HG03469 (cell line): Measurements from ENCODE around the gene MUCL1.
"Not testable (repeated sequence)": the region's sequence is repeated elsewhere in the genome, so short reads cannot be mapped to it uniquely, and the experiment has no call there.

Experiments
- ATAC-seq: cut with Tn5 transposase; IDR thresholded peaks from one replicate; pipeline ENCODE4 v1.9.1; 2021; ENCODE audit warnings: mild to moderate bottlenecking, moderate library complexity, moderate number of reproducible peaks; ENCODE audit not compliant: unreplicated experiment

MUCL1 gene

GRCh38 chr12:54853933-54854538, at the start of gene MUCL1:
MUCL1 (plus strand) TSS chr12:54854516; CDS start chr12:54854583, 67 bp downstream.
- peak; percentile 90 for ATAC-seq

- no peak for ATAC-seq
These were observed 32.6 kb upstream of the MUCL1 start for GRCh38 chr12:54821676-54822075.

- no peak for ATAC-seq
These were observed 29.9 kb upstream of the MUCL1 start for GRCh38 chr12:54824402-54824801.

- no peak for ATAC-seq
These were observed 24.8 kb upstream of the MUCL1 start for GRCh38 chr12:54829511-54829910.

GRCh38 chr12:54830199-54830598, 24.1 kb upstream of the MUCL1 start:
- ATAC-seq = no peak

GRCh38 chr12:54831631-54832030, 22.7 kb upstream of the MUCL1 start:
- no peak for ATAC-seq

- ATAC-seq = no peak
These were observed 14.0 kb upstream of the MUCL1 start for GRCh38 chr12:54840244-54840865.

- no peak for ATAC-seq
These were observed 3.1 kb downstream of the MUCL1 start for GRCh38 chr12:54857406-54857805.

GRCh38 chr12:54858562-54858961, 4.2 kb downstream of the MUCL1 start:
- ATAC-seq = no peak

- ATAC-seq = no peak
These were observed 5.2 kb downstream of the MUCL1 start for GRCh38 chr12:54859502-54859901.

- no peak for ATAC-seq
These were observed 7.6 kb downstream of the MUCL1 start for GRCh38 chr12:54861927-54862326.

GRCh38 chr12:54863948-54864618, 9.8 kb downstream of the MUCL1 start:
- ATAC-seq = no peak

GRCh38 chr12:54865683-54866324, 11.5 kb downstream of the MUCL1 start:
- no peak for ATAC-seq

- no peak for ATAC-seq
These were observed 14.4 kb downstream of the MUCL1 start for GRCh38 chr12:54868690-54869089.

GRCh38 chr12:54870048-54870447, 15.7 kb downstream of the MUCL1 start:
- ATAC-seq = no peak

- no peak for ATAC-seq
These were observed 16.3 kb downstream of the MUCL1 start for GRCh38 chr12:54870617-54871016.

GRCh38 chr12:54879150-54879549, 24.8 kb downstream of the MUCL1 start:
- no peak for ATAC-seq

- no peak for ATAC-seq
These were observed 25.3 kb downstream of the MUCL1 start for GRCh38 chr12:54879579-54879978.

- ATAC-seq = no peak
These were observed 27.8 kb downstream of the MUCL1 start for GRCh38 chr12:54882079-54882478.

- not testable (repeated sequence) for ATAC-seq
These were observed 28.3 kb downstream of the MUCL1 start for GRCh38 chr12:54882597-54882996.

- not testable (repeated sequence) for ATAC-seq
These were observed 34.1 kb downstream of the MUCL1 start for GRCh38 chr12:54888428-54888827.

- ATAC-seq = no peak
These were observed 36.0 kb downstream of the MUCL1 start for GRCh38 chr12:54890339-54890738.
